B cell (primary cell): Measurements from ENCODE around the gene RENBP. TPM values are rescaled to one million over a fixed set of nuclear protein-coding genes. Genes with fewer than 3 reads are reported as not detected.
A peak's percentile ranks its signal among the peaks of the same experiment; 100 is the strongest.

ENCODE experiments used
- ATAC-seq: fragments of 200-7000 bp; cut with Tn5 transposase; one replicate; pipeline ENCODE4 v1.10.0; 2021; ENCODE audit warnings: low read depth, mild to moderate bottlenecking, moderate number of reproducible peaks, moderate library complexity
- CTCF ChIA-PET: fragments of 350-600 bp; sonication (Branson Sonifier 250); formaldehyde crosslinking; loops from one replicate; lab custom pipeline; 2021; ENCODE audit warnings: antibody characterized with exemption, inconsistent platforms; lab: Charles Lee
- POLR2A ChIA-PET: fragments of 350-600 bp; sonication (Branson Sonifier 250); formaldehyde crosslinking; loops from one replicate; lab custom pipeline; 2021; ENCODE audit warnings: antibody characterized with exemption; lab: Charles Lee
- DNase-seq: peaks from one replicate; pipeline ENCODE4 v3.0.0; 2013
- H2AFZ ChIP-seq: 2 replicates; pipeline ENCODE4 v1.6.1; 2012; ENCODE audit warnings: mild to moderate bottlenecking, low read depth, low read length; ENCODE audit not compliant: insufficient read depth, poor library complexity, severe bottlenecking
- H3K27ac ChIP-seq, 2 donors: 1 replicate in 1 of 2; 2 replicates in 1 of 2; pipeline ENCODE4 v1.5.1; 2012 to 2013; ENCODE audit warnings: low read length in 2 of 2, mild to moderate bottlenecking in 2 of 2, moderate library complexity in 1 of 2
- H3K27me3 ChIP-seq, 4 experiments: fragments of 200-600 bp in 1 of 4; sonication (generic) in 1 of 4; replicated peaks in 1 of 4; 1 replicate in 2 of 4; 2 replicates in 2 of 4; pipeline versions ENCODE4 v1.6.1 to v1.7.0; 2013 to 2016; ENCODE audit warnings: low read length in 3 of 4, mild to moderate bottlenecking in 2 of 4, mixed read lengths in 1 of 4, moderate library complexity in 1 of 4; ENCODE audit not compliant: insufficient read depth in 4 of 4, control insufficient read depth in 3 of 4; ENCODE audit errors: control extremely low read depth in 1 of 4
- H3K36me3 ChIP-seq, 2 experiments: replicated peaks in 1 of 2; 1 replicate in 1 of 2; 2 replicates in 1 of 2; pipeline versions ENCODE4 v1.6.1 to v1.7.1; 2013; ENCODE audit warnings: low read length in 1 of 2; ENCODE audit not compliant: insufficient read depth in 2 of 2, control insufficient read depth in 1 of 2; ENCODE audit errors: control extremely low read depth in 1 of 2, extremely low read depth in 1 of 2
- H3K4me1 ChIP-seq, 2 donors: fragments of 200-600 bp in 1 of 2; sonication (generic) in 1 of 2; 1 replicate in 1 of 2; 2 replicates in 1 of 2; pipeline versions ENCODE4 v1.5.1 to v1.6.1; 2013 to 2017; ENCODE audit warnings: low read length in 2 of 2; ENCODE audit not compliant: control insufficient read depth in 2 of 2, insufficient read depth in 2 of 2
- H3K4me2 ChIP-seq: replicated peaks from 2 replicates; pipeline ENCODE3; 2012; ENCODE audit warnings: mild to moderate bottlenecking, low read depth, low read length; ENCODE audit not compliant: poor library complexity, severe bottlenecking
- H3K4me3 ChIP-seq, 5 experiments: fragments of 200-600 bp in 1 of 5; sonication (generic) in 1 of 5; 1 replicate in 3 of 5; 2 replicates in 2 of 5; pipeline versions ENCODE4 v1.5.1 to v1.7.0; 2011 to 2016; ENCODE audit warnings: low read length in 4 of 5, mild to moderate bottlenecking in 4 of 5, low read depth in 2 of 5, control low read depth in 1 of 5, moderate library complexity in 1 of 5; ENCODE audit not compliant: insufficient read depth in 1 of 5; ENCODE audit errors: control extremely low read depth in 1 of 5, extremely low read depth in 1 of 5
- H3K79me2 ChIP-seq: fragments of 200-600 bp; sonication (generic); one replicate; pipeline ENCODE4 v1.6.0; 2016; ENCODE audit warnings: low read length; ENCODE audit not compliant: control insufficient read depth, insufficient read depth
- H3K9ac ChIP-seq: fragments of 200-600 bp; sonication (generic); 2 replicates; pipeline ENCODE4 v1.6.1; 2017; ENCODE audit warnings: mild to moderate bottlenecking, low read length, moderate library complexity
- H3K9me3 ChIP-seq, 3 donors: one replicate each; pipeline versions ENCODE4 v1.6.1 to v1.7.1; 2013; ENCODE audit warnings: low read length in 2 of 3; ENCODE audit not compliant: control insufficient read depth in 2 of 3, insufficient read depth in 1 of 3; ENCODE audit errors: control extremely low read depth in 1 of 3
- H4K20me1 ChIP-seq: 2 replicates; pipeline ENCODE4 v1.6.0; 2012; ENCODE audit warnings: mild to moderate bottlenecking, low read length; ENCODE audit not compliant: insufficient read depth, control insufficient read depth, poor library complexity, severe bottlenecking
- H3K27ac Mint-ChIP-seq: one replicate; pipeline ENCODE4 v1.8.0; 2021; ENCODE audit warnings: mixed read lengths
- H3K27me3 Mint-ChIP-seq: one replicate; pipeline ENCODE4 v1.8.0; 2021; ENCODE audit warnings: mixed read lengths
- H3K4me1 Mint-ChIP-seq: one replicate; pipeline ENCODE4 v1.8.0; 2021; ENCODE audit warnings: mixed read lengths
- H3K4me3 Mint-ChIP-seq: one replicate; pipeline ENCODE4 v1.8.0; 2021; ENCODE audit warnings: mixed read lengths
- H3K9me3 Mint-ChIP-seq: one replicate; pipeline ENCODE4 v1.8.0; 2022; ENCODE audit warnings: mixed read lengths; ENCODE audit not compliant: insufficient read depth
- CTCF ChIP-seq: fragments of 200-600 bp; IDR thresholded peaks from one replicate; pipeline ENCODE4 v1.8.0; 2022; ENCODE audit warnings: antibody characterized with exemption, mild to moderate bottlenecking
- EZH2 ChIP-seq: IDR thresholded peaks from 2 replicates; pipeline ENCODE4 v1.6.1; 2012; ENCODE audit warnings: borderline replicate concordance, low read depth, mild to moderate bottlenecking, moderate library complexity, low read length; ENCODE audit not compliant: insufficient read depth, poor library complexity, severe bottlenecking
- WGBS: methylation state at CpG from one replicate; pipeline ENCODE4 v1.1.5; 2013; ENCODE audit warnings: missing lambda C conversion rate; ENCODE audit not compliant: insufficient coverage; 5-methylcytosine and 5-hydroxymethylcytosine counted together
- intact Hi-C: fragments of 100-400 bp; cut with micrococcal nuclease; formaldehyde crosslinking; loops from one replicate; pipeline ENCODE4 v1.10.0; 2022
- polyA plus RNA-seq: library from polyadenylated mRNA; depleted of rRNA; stranded (reverse); fragments of >200 nt; gene quantifications from 2 replicates; pipeline ENCODE4 v1.2.3, GENCODE V29; 2012
- total RNA-seq, 2 donors: library from RNA; stranded (reverse); fragments of 120-200 nt in 1 of 2; gene quantifications; 1 replicate in 1 of 2; 2 replicates in 1 of 2; pipeline versions ENCODE4 v1.2.3 to v1.2.4, GENCODE V29; 2013 to 2022

Gene RENBP
- total and polyA plus RNA-seq, 2 donors (not counting 1 experiment from before 2014, with no cell fraction given): 30.6 to 39.2 TPM

GRCh38 chrX:153941336-153942252 lies 2.8 kb downstream of the RENBP start:
- H3K9me3 Mint-ChIP-seq: no peaks in the 10 kb centered on the region
- H3K27me3 ChIP-seq: no peaks in the 10 kb centered on the region
- ChIA-PET POLR2A (interaction anchor here (0.5 kb wide), 1 partner anchor 61 kb away, joined by 3 read pairs; no protein-coding TSS in a partner anchor), CTCF (interaction anchor here (15.4 kb wide), 1 partner anchor 16 kb away, joined by 325 read pairs; the partner anchor contains the start of gene ARHGAP4)
- no peak overlapping the region for H3K9ac ChIP-seq
- H2AFZ ChIP-seq: peak overlapping the region; percentile 38
- no peak for TF ChIP-seq CTCF
- TF ChIP-seq EZH2: no peak
- no peak for ATAC-seq
- H3K9me3 ChIP-seq: no peaks in the 10 kb centered on the region
- H3K4me1 ChIP-seq: peaks cover 9 to 34% of the 10 kb centered on the region in 2 donors
- H3K27me3 Mint-ChIP-seq: no peaks in the 10 kb centered on the region
- H3K27ac Mint-ChIP-seq: no peak overlapping the region
- peaks cover 16% of the 10 kb centered on the region for H3K4me1 Mint-ChIP-seq
- H3K36me3 ChIP-seq: no peaks in the 10 kb centered on the region
- intact Hi-C loops: no loop called here
- peak overlapping the region; percentile 63 for H3K4me3 Mint-ChIP-seq
- no peaks in the 10 kb centered on the region for H4K20me1 ChIP-seq
- H3K4me3 ChIP-seq: peak overlapping the region in 2 of 5 experiments; percentile 8 to 15
- no peak overlapping the region for H3K27ac ChIP-seq
- peak overlapping the region; percentile 57 for H3K4me2 ChIP-seq
- 31% methylated on average over 6 of the region's 23 CpGs for WGBS
- no peak for DNase-seq
- peaks cover 14% of the 10 kb centered on the region for H3K79me2 ChIP-seq

- intact Hi-C loops: no loop called here
- H4K20me1 ChIP-seq: no peaks in the 10 kb centered on the region
- no peak overlapping the region for H3K27ac Mint-ChIP-seq
- no peak overlapping the region for H3K27ac ChIP-seq
- peaks cover 14% of the 10 kb centered on the region for H3K4me1 Mint-ChIP-seq
- no peak overlapping the region for H3K4me2 ChIP-seq
- peaks cover 14% of the 10 kb centered on the region for H3K79me2 ChIP-seq
- H3K9ac ChIP-seq: no peak overlapping the region
- H3K9me3 Mint-ChIP-seq: no peaks in the 10 kb centered on the region
- ChIA-PET CTCF (interaction anchor here (0.9 to 15.4 kb wide), 3 partner anchors 8 to 176 kb away, joined by 3 to 325 read pairs (median 59); partner anchors contain the start of genes ARHGAP4, PLXNB3 and RENBP), POLR2A (interaction anchor here (1.2 to 1.6 kb wide), 3 partner anchors 13 to 16 kb away, joined by 3 to 5 read pairs (median 4); no protein-coding TSS in a partner anchor)
- WGBS: 73% methylated on average over 2 of the region's 7 CpGs
- H3K9me3 ChIP-seq: no peaks in the 10 kb centered on the region
- H3K27me3 ChIP-seq: no peaks in the 10 kb centered on the region
- H3K27me3 Mint-ChIP-seq: no peaks in the 10 kb centered on the region
- H2AFZ ChIP-seq: no peak overlapping the region
- H3K36me3 ChIP-seq: no peaks in the 10 kb centered on the region
- TF ChIP-seq EZH2: no peak
- TF ChIP-seq CTCF: no peak
- H3K4me3 ChIP-seq: no peak overlapping the region
- H3K4me1 ChIP-seq: peaks cover 9 to 35% of the 10 kb centered on the region in 2 donors
- ATAC-seq (no peak), DNase-seq (no peak)
- H3K4me3 Mint-ChIP-seq: no peak overlapping the region
Observed at GRCh38 chrX:153939573-153939972, 4.9 kb downstream of the RENBP start.
